Measurements from ENCODE around the gene SBF2. TPM values are rescaled to one million over a fixed set of nuclear protein-coding genes. Genes with fewer than 3 reads are reported as not detected.
A peak's percentile ranks its signal among the peaks of the same experiment; 100 is the strongest.

SBF2 gene
- total and polyA plus RNA-seq, 9 of the 15 experiments (the other 6 are each of a cell fraction or from before 2014, with no cell fraction given): 0.80 to 9.5 (median 5.0) TPM

DNA sequence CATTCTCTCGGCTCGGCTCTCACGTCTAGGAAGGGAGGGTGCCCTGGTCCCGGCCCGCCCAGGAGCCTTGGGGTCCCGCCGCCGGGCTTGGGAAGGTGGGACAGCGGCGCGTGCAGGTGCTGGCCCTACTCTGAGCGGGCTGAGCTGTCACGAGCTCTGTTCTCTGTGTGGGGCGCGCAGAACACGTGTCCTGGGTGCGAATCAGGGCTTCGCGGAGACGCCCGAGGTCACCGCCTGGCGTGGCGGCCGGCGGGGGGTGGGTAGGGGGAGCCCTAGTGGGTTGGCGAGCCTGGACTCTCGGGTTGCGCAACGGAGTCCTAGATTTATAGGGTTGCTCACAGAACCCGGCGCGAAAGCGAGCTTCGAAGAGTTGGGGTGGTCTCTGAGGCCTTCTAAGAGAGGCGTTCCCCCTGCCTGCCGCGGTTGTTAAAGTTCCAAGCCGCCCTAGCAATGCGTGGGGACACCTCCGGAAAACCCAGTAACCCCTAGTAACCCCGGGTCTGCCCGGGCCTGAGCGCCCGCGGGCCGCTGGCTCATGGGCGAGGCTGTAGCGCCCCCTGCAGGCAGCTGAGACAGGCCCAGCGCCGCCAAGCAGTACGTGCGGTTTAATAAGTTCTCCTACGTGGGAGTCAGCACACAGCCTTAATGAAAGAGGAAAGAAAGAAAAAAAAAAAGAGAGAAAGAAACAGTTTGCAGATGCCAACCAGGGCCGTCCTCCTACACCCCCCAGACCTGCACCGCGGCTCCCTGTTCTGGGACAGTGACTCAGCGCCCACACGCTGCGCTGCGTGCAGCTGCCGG is 13.6 kb upstream of the SBF2 start (continued):
- TF ChIP-seq, protein P1, sequence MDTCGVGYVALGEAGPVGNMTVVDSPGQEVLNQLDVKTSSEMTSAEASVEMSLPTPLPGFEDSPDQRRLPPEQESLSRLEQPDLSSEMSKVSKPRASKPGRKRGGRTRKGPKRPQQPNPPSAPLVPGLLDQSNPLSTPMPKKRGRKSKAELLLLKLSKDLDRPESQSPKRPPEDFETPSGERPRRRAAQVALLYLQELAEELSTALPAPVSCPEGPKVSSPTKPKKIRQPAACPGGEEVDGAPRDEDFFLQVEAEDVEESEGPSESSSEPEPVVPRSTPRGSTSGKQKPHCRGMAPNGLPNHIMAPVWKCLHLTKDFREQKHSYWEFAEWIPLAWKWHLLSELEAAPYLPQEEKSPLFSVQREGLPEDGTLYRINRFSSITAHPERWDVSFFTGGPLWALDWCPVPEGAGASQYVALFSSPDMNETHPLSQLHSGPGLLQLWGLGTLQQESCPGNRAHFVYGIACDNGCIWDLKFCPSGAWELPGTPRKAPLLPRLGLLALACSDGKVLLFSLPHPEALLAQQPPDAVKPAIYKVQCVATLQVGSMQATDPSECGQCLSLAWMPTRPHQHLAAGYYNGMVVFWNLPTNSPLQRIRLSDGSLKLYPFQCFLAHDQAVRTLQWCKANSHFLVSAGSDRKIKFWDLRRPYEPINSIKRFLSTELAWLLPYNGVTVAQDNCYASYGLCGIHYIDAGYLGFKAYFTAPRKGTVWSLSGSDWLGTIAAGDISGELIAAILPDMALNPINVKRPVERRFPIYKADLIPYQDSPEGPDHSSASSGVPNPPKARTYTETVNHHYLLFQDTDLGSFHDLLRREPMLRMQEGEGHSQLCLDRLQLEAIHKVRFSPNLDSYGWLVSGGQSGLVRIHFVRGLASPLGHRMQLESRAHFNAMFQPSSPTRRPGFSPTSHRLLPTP (IDR thresholded peaks at IDR 0.05; ENCODE audit: borderline replicate concordance, extremely low read depth, insufficient read length): no peak
- TF ChIP-seq WHSC1 (IDR thresholded peaks at IDR 0.05; ENCODE audit: low read length) (no peak), CHD2 (IDR thresholded peaks at IDR 0.05; ENCODE audit: low read depth, low read length) (no peak), SRF (CRISPR knock-in tag; IDR thresholded peaks at IDR 0.05) (no peak), ZBTB17 (CRISPR knock-in tag; IDR thresholded peaks at IDR 0.05) (no peak), TBL1XR1 (IDR thresholded peaks at IDR 0.05; ENCODE audit: low read length in 2 of 2) (no peak), CBX1 (IDR thresholded peaks at IDR 0.05; ENCODE audit: low read depth) (no peak; the same call in 1 of the 2 replicates), STAT5B (CRISPR knock-in tag; IDR thresholded peaks at IDR 0.05) (no peak), ZNF408 (CRISPR knock-in tag; IDR thresholded peaks at IDR 0.05; ENCODE audit: low read depth) (no peak)
- TF ChIP-seq, protein P2, sequence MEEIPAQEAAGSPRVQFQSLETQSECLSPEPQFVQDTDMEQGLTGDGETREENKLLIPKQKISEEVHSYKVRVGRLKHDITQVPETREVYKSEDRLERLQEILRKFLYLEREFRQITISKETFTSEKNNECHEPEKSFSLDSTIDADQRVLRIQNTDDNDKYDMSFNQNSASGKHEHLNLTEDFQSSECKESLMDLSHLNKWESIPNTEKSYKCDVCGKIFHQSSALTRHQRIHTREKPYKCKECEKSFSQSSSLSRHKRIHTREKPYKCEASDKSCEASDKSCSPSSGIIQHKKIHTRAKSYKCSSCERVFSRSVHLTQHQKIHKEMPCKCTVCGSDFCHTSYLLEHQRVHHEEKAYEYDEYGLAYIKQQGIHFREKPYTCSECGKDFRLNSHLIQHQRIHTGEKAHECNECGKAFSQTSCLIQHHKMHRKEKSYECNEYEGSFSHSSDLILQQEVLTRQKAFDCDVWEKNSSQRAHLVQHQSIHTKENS (CRISPR knock-in tag; IDR thresholded peaks at IDR 0.05): no peak
- TF ChIP-seq, protein P3, sequence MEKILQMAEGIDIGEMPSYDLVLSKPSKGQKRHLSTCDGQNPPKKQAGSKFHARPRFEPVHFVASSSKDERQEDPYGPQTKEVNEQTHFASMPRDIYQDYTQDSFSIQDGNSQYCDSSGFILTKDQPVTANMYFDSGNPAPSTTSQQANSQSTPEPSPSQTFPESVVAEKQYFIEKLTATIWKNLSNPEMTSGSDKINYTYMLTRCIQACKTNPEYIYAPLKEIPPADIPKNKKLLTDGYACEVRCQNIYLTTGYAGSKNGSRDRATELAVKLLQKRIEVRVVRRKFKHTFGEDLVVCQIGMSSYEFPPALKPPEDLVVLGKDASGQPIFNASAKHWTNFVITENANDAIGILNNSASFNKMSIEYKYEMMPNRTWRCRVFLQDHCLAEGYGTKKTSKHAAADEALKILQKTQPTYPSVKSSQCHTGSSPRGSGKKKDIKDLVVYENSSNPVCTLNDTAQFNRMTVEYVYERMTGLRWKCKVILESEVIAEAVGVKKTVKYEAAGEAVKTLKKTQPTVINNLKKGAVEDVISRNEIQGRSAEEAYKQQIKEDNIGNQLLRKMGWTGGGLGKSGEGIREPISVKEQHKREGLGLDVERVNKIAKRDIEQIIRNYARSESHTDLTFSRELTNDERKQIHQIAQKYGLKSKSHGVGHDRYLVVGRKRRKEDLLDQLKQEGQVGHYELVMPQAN (IDR thresholded peaks at IDR 0.05; ENCODE audit: borderline replicate concordance): 0 out of 2 replicates have a peak, but pooled peaks have one; percentile 30
- TF ChIP-seq, protein P4, sequence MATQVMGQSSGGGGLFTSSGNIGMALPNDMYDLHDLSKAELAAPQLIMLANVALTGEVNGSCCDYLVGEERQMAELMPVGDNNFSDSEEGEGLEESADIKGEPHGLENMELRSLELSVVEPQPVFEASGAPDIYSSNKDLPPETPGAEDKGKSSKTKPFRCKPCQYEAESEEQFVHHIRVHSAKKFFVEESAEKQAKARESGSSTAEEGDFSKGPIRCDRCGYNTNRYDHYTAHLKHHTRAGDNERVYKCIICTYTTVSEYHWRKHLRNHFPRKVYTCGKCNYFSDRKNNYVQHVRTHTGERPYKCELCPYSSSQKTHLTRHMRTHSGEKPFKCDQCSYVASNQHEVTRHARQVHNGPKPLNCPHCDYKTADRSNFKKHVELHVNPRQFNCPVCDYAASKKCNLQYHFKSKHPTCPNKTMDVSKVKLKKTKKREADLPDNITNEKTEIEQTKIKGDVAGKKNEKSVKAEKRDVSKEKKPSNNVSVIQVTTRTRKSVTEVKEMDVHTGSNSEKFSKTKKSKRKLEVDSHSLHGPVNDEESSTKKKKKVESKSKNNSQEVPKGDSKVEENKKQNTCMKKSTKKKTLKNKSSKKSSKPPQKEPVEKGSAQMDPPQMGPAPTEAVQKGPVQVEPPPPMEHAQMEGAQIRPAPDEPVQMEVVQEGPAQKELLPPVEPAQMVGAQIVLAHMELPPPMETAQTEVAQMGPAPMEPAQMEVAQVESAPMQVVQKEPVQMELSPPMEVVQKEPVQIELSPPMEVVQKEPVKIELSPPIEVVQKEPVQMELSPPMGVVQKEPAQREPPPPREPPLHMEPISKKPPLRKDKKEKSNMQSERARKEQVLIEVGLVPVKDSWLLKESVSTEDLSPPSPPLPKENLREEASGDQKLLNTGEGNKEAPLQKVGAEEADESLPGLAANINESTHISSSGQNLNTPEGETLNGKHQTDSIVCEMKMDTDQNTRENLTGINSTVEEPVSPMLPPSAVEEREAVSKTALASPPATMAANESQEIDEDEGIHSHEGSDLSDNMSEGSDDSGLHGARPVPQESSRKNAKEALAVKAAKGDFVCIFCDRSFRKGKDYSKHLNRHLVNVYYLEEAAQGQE (IDR thresholded peaks at IDR 0.05; ENCODE audit: borderline replicate concordance): peak; percentile 76
- TF ChIP-seq, protein P4 (CRISPR knock-in tag; IDR thresholded peaks at IDR 0.05; ENCODE audit: low read depth): no peak
